GM12872 (cell line): ENCODE results near the gene HOXB8.
A peak's percentile ranks its signal among the peaks of the same experiment; 100 is the strongest.

Experiments used
- TF ChIP-seq, protein P1 (sequence below): IDR thresholded peaks from 3 replicates; pipeline ENCODE4 v1.5.1; 2011; ENCODE audit warnings: low read depth, mild to moderate bottlenecking, low read length, moderate library complexity; ENCODE audit not compliant: insufficient read depth

Gene HOXB8

GRCh38 chr17:48584223-48584741 is 30.8 kb downstream of the HOXB8 start:
- TF ChIP-seq, protein P1, sequence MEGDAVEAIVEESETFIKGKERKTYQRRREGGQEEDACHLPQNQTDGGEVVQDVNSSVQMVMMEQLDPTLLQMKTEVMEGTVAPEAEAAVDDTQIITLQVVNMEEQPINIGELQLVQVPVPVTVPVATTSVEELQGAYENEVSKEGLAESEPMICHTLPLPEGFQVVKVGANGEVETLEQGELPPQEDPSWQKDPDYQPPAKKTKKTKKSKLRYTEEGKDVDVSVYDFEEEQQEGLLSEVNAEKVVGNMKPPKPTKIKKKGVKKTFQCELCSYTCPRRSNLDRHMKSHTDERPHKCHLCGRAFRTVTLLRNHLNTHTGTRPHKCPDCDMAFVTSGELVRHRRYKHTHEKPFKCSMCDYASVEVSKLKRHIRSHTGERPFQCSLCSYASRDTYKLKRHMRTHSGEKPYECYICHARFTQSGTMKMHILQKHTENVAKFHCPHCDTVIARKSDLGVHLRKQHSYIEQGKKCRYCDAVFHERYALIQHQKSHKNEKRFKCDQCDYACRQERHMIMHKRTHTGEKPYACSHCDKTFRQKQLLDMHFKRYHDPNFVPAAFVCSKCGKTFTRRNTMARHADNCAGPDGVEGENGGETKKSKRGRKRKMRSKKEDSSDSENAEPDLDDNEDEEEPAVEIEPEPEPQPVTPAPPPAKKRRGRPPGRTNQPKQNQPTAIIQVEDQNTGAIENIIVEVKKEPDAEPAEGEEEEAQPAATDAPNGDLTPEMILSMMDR, result no peak

- TF ChIP-seq, protein P1, result no peak
These were observed 31.3 kb downstream of the HOXB8 start for GRCh38 chr17:48583708-48584222.

GRCh38 chr17:48582750-48583069 is 32.4 kb downstream of the HOXB8 start:
- TF ChIP-seq, protein P1, result no peak

- TF ChIP-seq, protein P1, result no peak
These were observed 35.1 kb downstream of the HOXB8 start for GRCh38 chr17:48579760-48580554.

DNA sequence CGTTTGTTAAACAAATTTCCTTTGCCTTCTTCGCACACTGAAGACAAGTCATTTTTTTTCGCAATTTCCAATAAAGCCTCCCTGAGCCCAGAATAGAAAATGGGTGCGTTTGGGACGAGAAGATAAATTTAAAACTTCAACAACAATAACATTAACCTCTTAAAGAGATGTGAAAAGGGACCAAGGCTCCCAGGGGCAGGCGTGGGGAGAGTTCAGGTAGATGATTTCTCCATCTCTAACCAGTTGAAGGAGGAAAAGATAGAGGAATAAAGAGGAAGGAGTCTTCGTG is 35.7 kb downstream of the HOXB8 start:
- TF ChIP-seq, protein P1, result no peak

DNA sequence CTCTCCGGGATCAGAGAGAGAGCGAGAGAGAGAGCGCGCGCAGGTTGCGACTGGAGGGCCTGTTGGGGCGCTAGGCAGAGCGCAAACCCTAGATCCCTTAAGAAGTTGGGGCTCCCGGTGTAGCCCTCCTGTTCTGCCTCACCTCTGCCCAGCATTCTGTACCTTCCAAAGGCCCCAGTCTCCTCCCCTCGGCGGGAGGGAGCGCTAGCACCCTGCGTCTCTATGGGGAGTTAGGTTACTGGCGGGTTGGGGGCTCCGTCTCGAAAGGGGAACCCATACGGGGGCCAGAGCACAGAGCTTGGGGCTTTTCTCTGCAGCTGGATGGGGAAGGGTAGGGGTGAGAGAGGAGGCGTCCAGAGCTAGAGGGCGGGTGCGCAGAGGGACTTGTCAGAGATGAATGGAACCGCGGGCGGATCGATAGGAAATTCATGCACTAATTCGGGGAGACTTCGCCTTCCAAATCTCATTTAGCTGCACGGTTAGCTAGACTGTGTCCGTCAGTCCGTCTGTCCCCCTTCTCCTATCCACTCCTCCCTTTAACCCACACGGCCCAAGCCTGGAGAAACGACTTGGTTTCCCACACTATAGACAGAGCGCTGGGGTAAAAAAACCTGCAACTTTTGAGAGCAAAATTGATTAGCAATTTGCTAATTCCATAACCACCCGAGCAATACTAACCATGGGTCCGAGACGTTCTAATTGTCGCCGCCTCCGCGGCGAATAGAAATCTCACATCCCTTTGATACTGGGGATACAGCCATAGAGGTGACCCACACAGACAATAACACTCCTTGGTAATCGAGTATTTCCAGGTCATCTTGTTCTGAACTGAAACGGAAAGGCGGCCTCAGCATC is 36.2 kb downstream of the HOXB8 start:
- TF ChIP-seq, protein P1, result peak; percentile 19; the same call in 1 of the 3 replicates

- TF ChIP-seq, protein P1, result no peak
These were observed 37.0 kb downstream of the HOXB8 start, which contains the start of gene HOXB4 for GRCh38 chr17:48577946-48578615. TSS of gene HOXB4 (minus strand) at chr17:48578350. CDS start at chr17:48578319, 31 bp downstream.
